HG03103 (cell line): ENCODE results near the gene BIRC3.
A peak's percentile ranks its signal among the peaks of the same experiment; 100 is the strongest.
"Not testable (repeated sequence)": the region's sequence is repeated elsewhere in the genome, so short reads cannot be mapped to it uniquely, and the experiment has no call there.

ENCODE experiments used
- ATAC-seq: cut with Tn5 transposase; IDR thresholded peaks from one replicate; pipeline ENCODE4 v1.9.1; 2021; ENCODE audit warnings: low read depth; ENCODE audit not compliant: unreplicated experiment

Gene BIRC3

GRCh38 chr11:102293873-102294601, 23.2 kb upstream of the BIRC3 start:
- peak; percentile 92 for ATAC-seq

DNA sequence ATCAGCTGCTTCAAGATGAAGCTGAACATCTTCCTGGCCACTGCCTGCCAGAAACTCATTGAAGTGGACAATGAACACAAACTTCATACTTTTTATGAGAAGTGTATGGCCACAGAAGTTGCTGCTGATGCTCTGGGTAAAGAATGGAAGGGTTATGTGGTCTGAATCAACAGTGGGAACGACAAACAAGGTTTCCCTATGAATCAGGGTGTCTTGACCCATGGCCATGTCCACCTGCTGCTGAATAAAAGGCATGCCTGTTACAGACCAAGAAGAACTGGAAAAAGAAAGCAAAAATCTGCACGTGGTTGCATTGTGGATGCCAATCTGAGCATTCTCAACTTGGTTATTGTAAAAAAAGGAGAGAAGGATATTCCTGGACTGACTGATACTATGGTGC, 22.2 kb upstream of the BIRC3 start:
- no peak for ATAC-seq

DNA sequence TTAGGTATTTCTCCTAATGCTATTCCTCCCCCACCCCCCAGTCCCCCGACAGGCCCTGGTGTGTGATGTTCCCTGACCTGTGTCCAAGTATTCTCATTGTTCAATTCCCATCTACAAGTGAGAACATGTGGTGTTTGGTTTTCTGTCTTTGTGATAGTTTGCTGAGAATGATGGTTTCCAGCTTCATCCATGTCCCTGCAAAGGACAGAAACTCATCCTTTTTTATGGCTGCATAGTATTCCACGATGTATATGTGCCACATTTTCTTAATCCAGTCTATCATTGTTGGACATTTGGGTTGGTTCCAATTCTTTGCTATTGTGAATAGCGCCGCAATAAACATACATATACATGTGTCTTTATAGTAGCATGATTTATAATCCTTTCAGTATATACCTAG, 20.5 kb upstream of the BIRC3 start:
- ATAC-seq, result not testable (repeated sequence)

DNA sequence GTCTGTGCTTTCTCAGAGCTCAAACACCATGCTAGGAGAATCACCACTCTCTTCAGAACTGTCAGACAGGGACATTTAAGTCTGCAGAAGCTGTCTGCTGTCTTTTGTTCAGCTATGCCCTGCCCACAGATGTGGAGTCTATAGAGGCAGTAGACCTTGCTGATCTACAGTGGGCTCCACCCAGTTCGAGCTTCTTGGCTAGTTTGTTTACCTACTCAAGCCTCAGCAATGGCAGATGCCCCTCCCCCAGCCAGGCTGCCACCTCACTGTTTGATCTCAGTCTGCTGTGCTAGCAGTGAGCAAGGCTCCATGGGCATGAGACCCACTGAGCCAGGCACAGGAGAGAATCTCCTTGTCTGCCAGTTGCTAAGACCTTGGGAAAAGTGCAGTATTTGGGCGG, 16.4 kb upstream of the BIRC3 start:
- ATAC-seq, result not testable (repeated sequence)

GRCh38 chr11:102302241-102302640, 15.0 kb upstream of the BIRC3 start:
- no peak for ATAC-seq

GRCh38 chr11:102304686-102305085, 12.6 kb upstream of the BIRC3 start:
- no peak for ATAC-seq

DNA sequence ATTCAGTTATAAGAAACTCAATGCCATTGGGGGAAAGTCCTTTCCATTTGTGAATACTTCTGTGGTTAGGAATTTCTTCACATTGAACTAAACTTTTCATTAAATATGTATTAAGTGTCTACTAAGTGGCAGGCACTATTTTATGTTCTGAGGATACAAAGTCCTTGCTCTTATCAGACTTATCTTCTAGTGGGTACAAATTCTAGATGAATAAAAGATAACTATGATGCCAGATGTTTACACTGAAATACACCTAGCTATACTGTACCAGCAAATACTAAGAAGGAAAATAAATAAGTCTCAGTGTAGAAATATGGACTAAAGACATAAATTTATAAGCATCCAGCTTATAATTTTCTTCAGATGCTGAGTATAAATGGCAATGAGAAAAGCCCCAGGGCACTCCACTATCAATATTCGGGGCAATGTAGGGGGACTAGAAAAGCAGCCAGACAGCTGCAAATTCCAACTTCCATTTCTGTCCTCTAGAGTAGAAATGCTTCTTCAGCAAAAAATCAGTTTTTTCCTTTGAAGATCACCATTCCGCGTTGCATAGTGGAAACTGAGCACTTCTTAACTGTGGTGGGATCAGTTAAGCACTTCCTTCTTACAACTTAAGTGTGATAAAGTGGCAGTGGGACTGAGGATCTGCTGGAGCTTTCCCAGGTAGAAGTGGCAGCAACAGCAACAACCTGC, 11.8 kb upstream of the BIRC3 start:
- ATAC-seq, result no peak

- ATAC-seq, result no peak
These were observed 11.2 kb upstream of the BIRC3 start for GRCh38 chr11:102306048-102306597.

GRCh38 chr11:102306817-102307726, 10.2 kb upstream of the BIRC3 start:
- ATAC-seq, result no peak

DNA sequence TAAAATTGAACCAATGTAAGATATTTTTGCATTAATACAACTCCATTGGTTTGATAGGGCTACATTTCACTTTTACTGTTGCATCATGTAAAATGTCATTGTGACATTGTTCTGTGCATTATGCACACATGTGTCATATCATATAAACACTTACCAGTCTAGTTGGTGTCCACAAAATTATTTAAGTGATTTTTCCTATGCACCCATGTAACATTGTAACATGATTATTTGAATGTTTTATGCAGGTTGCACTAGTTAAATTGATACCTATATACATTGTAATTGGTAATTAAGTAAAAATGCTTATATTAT, 9.6 kb upstream of the BIRC3 start:
- no peak for ATAC-seq

DNA sequence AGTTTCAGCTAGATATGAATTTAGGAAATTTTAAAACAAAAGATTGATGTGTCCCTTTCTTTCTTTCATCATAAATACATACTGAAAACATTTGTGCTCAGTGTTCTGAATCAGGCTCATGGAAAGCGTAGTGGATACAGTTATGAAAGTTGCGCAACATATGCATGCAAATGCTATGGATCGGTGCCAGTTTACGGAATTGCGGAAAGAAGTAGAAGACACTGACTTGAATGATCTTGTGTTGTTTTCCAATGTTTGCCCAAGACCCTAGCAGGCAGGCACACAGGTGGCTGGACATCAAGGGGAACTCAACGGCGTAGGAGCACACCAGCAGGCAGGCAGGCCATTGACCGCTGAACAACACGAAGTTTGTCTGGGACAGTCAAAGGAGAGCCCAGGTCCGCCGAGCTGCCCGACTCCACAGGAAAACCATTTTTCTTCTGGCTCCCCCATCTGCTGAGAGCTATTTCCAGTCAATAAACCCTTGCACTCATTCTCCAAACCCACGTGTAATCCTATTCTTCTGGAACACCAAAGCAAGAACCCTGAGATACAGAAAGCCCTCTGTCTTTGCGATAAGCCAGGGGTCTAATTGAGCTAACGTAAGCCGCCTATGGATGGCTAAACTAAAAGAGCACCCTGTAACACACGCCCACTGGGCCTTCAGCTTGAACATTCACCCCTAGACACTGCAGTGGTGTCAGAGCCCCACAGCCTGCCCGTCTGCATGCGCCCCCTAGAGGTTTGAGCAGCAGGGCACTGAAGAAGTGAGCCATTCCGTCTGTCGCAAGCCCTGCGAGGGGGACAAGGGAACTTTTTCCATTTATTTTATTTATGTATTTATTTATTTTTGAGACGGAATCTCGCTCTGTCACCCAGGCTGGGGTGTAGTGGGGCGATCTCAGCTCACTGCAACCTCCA, 7.4 kb upstream of the BIRC3 start:
- ATAC-seq, result no peak

- ATAC-seq, result no peak
These were observed 4.6 kb upstream of the BIRC3 start for GRCh38 chr11:102312667-102313066.

DNA sequence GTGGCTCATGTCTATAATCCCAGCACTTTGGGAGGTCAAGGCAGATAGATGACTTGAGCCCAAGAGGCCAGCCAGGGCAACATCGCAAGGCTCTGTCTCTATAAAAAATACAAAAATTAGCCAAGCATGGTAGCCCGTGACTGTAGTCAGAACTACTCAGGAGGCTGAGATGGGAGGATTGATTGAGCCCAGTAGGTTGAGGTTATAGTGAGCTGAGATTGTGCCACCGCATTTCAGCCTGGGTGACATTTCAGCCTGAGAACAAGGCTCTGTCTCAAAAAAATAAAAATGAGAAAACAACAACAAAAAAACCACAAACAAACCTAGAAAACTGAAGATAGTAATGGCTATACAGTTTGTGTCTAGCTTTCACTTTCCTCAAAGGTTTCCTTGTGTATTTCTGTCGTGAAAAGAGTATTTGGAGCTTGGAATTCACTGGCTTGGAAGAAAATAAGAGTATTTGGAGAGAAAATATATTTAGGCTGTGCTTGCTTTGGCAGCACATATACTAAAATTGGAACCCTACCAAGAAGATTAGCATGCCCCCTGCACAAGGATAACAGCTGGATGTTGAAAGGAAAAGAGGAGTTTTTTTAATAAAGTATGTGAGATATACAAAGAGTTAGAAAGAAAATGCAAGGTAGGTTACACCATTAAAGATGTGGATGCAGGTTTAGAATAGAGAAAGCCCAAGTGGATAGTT, 3.9 kb upstream of the BIRC3 start:
- no peak for ATAC-seq

GRCh38 chr11:102314784-102315183, 2.5 kb upstream of the BIRC3 start:
- ATAC-seq, result no peak

- no peak for ATAC-seq
These were observed 859 bp upstream of the BIRC3 start for GRCh38 chr11:102316346-102316904.

DNA sequence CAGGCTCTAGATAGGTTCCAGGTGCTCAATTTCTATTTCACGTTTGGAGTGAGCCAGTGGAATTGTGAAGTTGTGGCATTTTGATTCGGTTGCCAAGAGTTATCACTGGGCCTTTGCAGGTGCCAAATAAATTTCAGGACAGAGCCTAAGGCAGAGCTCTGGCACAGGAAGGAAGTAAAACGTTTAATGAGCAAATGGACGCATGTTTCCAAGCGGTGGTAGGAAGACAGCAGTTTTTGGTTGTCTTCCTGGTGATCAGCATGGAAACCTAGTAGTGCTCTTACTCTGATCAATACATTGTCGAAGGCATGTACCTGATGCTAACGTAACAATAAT, 452 bp downstream of the BIRC3 start:
- no peak for ATAC-seq

GRCh38 chr11:102318469-102318868, 1.2 kb downstream of the BIRC3 start:
- no peak for ATAC-seq

GRCh38 chr11:102319544-102319943, 2.3 kb downstream of the BIRC3 start:
- ATAC-seq, result no peak

GRCh38 chr11:102320188-102320587, 2.9 kb downstream of the BIRC3 start:
- ATAC-seq, result no peak
